Measurements from ENCODE around the gene SEMA3F.

DNA sequence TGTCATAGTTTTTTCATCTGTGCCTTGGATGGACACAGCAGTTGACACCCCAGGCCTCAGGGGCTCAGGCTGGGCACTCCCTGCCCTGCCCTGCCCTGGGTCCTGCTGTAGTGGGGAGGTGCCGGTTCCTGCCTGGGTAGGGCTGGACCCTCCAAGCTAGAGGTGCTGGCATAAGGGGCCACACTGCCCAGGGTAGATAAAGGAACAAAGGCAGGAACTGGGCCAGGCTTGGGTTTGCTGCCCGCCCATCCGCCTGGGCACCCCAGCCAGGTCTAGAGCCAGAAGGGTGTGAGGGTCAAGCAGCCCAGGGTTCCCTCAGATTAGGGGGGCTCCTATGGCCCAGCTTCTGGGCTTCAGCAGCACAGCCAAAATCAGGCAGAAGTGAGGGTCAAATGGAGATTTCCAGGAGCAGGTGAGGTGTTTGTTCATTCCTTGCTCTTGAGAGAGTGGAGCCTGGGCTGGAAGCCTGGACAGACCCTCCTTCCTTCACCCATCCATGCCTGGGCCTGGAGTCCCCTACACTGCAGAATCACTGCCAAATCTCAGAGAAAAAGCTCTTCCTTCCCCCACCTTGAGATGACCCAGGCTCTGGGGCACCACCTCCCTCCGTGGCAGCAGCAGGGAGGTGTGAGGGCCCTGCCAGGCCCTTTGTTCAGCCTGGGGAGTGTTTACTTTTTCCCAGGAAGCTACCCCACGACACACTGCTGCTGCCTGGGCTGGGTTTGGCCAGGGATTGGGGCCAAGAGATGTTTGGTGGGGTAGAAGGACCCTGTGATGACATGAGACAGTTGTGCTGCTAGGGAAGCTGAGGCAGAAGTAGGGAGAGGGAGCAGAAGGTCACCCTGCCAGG is 7.1 kb downstream of the SEMA3F start:
- TF ChIP-seq, protein P1, sequence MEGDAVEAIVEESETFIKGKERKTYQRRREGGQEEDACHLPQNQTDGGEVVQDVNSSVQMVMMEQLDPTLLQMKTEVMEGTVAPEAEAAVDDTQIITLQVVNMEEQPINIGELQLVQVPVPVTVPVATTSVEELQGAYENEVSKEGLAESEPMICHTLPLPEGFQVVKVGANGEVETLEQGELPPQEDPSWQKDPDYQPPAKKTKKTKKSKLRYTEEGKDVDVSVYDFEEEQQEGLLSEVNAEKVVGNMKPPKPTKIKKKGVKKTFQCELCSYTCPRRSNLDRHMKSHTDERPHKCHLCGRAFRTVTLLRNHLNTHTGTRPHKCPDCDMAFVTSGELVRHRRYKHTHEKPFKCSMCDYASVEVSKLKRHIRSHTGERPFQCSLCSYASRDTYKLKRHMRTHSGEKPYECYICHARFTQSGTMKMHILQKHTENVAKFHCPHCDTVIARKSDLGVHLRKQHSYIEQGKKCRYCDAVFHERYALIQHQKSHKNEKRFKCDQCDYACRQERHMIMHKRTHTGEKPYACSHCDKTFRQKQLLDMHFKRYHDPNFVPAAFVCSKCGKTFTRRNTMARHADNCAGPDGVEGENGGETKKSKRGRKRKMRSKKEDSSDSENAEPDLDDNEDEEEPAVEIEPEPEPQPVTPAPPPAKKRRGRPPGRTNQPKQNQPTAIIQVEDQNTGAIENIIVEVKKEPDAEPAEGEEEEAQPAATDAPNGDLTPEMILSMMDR (IDR thresholded peaks at IDR 0.05; ENCODE audit: low read depth, low read length, poor library complexity, severe bottlenecking) = no peak
- TF ChIP-seq EZH2phosphoT487 (IDR thresholded peaks at IDR 0.05; ENCODE audit: borderline replicate concordance, low read length) = no peak
